ENCODE data around the gene PATJ. TPM values are rescaled to one million over a fixed set of nuclear protein-coding genes. Genes with fewer than 3 reads are reported as not detected.

Gene PATJ
- polyA plus RNA-seq, 1 donor from 2014 or later, result 7.8 TPM

DNA sequence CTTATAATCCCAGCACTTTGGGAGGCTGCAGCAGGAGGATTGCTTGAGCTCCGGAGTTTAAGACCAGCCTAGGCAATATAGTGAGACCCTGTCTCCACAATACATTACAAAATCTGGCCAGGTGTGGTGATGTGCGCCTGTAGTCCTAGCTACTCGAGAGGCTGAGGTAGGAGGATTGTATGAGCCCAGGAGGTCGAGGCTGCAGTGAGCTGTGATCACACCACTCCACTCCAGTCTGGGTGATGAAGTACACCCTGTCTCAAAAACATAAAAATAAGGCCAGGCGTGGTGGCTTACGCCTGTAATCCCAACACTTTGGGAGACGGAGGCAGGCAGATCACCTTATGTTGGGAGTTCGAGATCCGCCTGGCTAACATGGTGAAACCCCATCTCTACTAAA is 480.0 kb downstream of the PATJ start:
- no peak overlapping the region for H3K27ac ChIP-seq (ENCODE audit: low read length)
- H3K4me2 ChIP-seq (ENCODE audit: low read length), result no peak overlapping the region
- TF ChIP-seq POLR2AphosphoS5 (IDR thresholded peaks at IDR 0.05) (no peak), SMC3 (conservative IDR thresholded peaks at IDR 0.05; ENCODE audit: poor library complexity) (no peak), TAF1 (IDR thresholded peaks at IDR 0.05; ENCODE audit: low read depth) (no peak), EZH2 (IDR thresholded peaks at IDR 0.05; ENCODE audit: borderline replicate concordance, insufficient read depth, low read length, poor library complexity, severe bottlenecking) (no peak)
- TF ChIP-seq, protein P1, sequence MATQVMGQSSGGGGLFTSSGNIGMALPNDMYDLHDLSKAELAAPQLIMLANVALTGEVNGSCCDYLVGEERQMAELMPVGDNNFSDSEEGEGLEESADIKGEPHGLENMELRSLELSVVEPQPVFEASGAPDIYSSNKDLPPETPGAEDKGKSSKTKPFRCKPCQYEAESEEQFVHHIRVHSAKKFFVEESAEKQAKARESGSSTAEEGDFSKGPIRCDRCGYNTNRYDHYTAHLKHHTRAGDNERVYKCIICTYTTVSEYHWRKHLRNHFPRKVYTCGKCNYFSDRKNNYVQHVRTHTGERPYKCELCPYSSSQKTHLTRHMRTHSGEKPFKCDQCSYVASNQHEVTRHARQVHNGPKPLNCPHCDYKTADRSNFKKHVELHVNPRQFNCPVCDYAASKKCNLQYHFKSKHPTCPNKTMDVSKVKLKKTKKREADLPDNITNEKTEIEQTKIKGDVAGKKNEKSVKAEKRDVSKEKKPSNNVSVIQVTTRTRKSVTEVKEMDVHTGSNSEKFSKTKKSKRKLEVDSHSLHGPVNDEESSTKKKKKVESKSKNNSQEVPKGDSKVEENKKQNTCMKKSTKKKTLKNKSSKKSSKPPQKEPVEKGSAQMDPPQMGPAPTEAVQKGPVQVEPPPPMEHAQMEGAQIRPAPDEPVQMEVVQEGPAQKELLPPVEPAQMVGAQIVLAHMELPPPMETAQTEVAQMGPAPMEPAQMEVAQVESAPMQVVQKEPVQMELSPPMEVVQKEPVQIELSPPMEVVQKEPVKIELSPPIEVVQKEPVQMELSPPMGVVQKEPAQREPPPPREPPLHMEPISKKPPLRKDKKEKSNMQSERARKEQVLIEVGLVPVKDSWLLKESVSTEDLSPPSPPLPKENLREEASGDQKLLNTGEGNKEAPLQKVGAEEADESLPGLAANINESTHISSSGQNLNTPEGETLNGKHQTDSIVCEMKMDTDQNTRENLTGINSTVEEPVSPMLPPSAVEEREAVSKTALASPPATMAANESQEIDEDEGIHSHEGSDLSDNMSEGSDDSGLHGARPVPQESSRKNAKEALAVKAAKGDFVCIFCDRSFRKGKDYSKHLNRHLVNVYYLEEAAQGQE (IDR thresholded peaks at IDR 0.05; ENCODE audit: borderline replicate concordance), result no peak

DNA sequence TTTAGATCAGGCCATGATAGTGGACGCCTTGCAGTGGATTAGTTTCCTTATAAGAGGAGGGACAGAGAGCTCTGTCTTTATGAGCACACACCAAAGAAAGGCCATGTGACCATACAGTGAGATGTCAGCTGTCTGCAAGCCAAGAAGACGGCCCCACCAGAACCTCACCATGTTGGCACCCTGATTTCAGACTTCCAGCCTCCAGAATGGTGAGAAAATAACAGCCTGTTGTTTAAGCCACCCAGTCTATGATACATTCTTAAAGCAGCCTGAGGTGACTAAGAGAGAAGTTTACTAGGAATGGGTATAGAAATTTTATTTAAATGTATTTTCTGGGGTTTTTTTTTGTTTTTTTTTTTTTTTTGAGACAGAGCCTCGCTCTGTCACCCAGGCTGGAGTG is 481.9 kb downstream of the PATJ start:
- Histone ChIP-seq H3K9me3 (ENCODE audit: low read length) (no peaks in the 10 kb centered on the region), H3K4me2 (ENCODE audit: low read length) (no peak overlapping the region), H4K20me1 (ENCODE audit: insufficient read depth) (no peaks in the 10 kb centered on the region), H3K9ac (ENCODE audit: low read length) (no peak overlapping the region), H3F3A (ENCODE audit: insufficient read depth, low read length, poor library complexity, severe bottlenecking) (no peaks in the 10 kb centered on the region), H3K36me3 (ENCODE audit: insufficient read depth, low read length) (no peaks in the 10 kb centered on the region), H2AFZ (ENCODE audit: low read depth, low read length) (no peak overlapping the region), H3K9me2 (ENCODE audit: insufficient read depth, low read length) (no peaks in the 10 kb centered on the region), H3K79me2 (replicated peaks; ENCODE audit: insufficient read depth, low read length) (no peaks in the 10 kb centered on the region), H3K27me3 (ENCODE audit: insufficient read depth, low read depth, low read length) (no peaks in the 10 kb centered on the region), H3K4me3 (ENCODE audit: low read length) (no peak overlapping the region), H3K27ac (ENCODE audit: low read length) (no peak overlapping the region)
- TF ChIP-seq EZH2 (IDR thresholded peaks at IDR 0.05; ENCODE audit: borderline replicate concordance, insufficient read depth, low read length, poor library complexity, severe bottlenecking) (no peak), TAF1 (IDR thresholded peaks at IDR 0.05; ENCODE audit: low read depth) (no peak), EP300 (conservative IDR thresholded peaks at IDR 0.05; ENCODE audit: poor library complexity, severe bottlenecking) (no peak), POLR2AphosphoS5 (IDR thresholded peaks at IDR 0.05) (no peak), RAD21 (conservative IDR thresholded peaks at IDR 0.05) (no peak), MXI1 (conservative IDR thresholded peaks at IDR 0.05; ENCODE audit: poor library complexity, severe bottlenecking) (no peak), SMC3 (conservative IDR thresholded peaks at IDR 0.05; ENCODE audit: poor library complexity) (no peak)
- TF ChIP-seq, protein P1 (IDR thresholded peaks at IDR 0.05; ENCODE audit: borderline replicate concordance), result no peak
- TF ChIP-seq, protein P2, sequence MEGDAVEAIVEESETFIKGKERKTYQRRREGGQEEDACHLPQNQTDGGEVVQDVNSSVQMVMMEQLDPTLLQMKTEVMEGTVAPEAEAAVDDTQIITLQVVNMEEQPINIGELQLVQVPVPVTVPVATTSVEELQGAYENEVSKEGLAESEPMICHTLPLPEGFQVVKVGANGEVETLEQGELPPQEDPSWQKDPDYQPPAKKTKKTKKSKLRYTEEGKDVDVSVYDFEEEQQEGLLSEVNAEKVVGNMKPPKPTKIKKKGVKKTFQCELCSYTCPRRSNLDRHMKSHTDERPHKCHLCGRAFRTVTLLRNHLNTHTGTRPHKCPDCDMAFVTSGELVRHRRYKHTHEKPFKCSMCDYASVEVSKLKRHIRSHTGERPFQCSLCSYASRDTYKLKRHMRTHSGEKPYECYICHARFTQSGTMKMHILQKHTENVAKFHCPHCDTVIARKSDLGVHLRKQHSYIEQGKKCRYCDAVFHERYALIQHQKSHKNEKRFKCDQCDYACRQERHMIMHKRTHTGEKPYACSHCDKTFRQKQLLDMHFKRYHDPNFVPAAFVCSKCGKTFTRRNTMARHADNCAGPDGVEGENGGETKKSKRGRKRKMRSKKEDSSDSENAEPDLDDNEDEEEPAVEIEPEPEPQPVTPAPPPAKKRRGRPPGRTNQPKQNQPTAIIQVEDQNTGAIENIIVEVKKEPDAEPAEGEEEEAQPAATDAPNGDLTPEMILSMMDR (IDR thresholded peaks at IDR 0.05; ENCODE audit: poor library complexity, severe bottlenecking), result no peak

More for the DNA sequence above, 480.0 kb downstream of the PATJ start:
- H3K27me3 ChIP-seq (ENCODE audit: insufficient read depth, low read depth, low read length), result no peaks in the 10 kb centered on the region
- no peaks in the 10 kb centered on the region for H3F3A ChIP-seq (ENCODE audit: insufficient read depth, low read length, poor library complexity, severe bottlenecking)
- H3K79me2 ChIP-seq (replicated peaks; ENCODE audit: insufficient read depth, low read length), result no peaks in the 10 kb centered on the region
- H2AFZ ChIP-seq (ENCODE audit: low read depth, low read length), result no peak overlapping the region
- H3K9me2 ChIP-seq (ENCODE audit: insufficient read depth, low read length), result no peaks in the 10 kb centered on the region
- H3K9me3 ChIP-seq (ENCODE audit: low read length), result no peaks in the 10 kb centered on the region
- H3K4me3 ChIP-seq (ENCODE audit: low read length), result no peak overlapping the region
- no peaks in the 10 kb centered on the region for H3K36me3 ChIP-seq (ENCODE audit: insufficient read depth, low read length)
- H4K20me1 ChIP-seq (ENCODE audit: insufficient read depth), result no peaks in the 10 kb centered on the region
- no peak overlapping the region for H3K9ac ChIP-seq (ENCODE audit: low read length)

Measured in neural cell (in vitro differentiated cells).